HG03378 (cell line): ENCODE measurements around the gene DDX23.
A peak's percentile ranks its signal among the peaks of the same experiment; 100 is the strongest.
"Not testable (repeated sequence)": the region's sequence is repeated elsewhere in the genome, so short reads cannot be mapped to it uniquely, and the experiment has no call there.

ENCODE experiments used
- ATAC-seq: cut with Tn5 transposase; IDR thresholded peaks from one replicate; pipeline ENCODE4 v1.9.1; 2021; ENCODE audit warnings: mild to moderate bottlenecking, moderate library complexity; ENCODE audit not compliant: unreplicated experiment

The DDX23 gene

DNA sequence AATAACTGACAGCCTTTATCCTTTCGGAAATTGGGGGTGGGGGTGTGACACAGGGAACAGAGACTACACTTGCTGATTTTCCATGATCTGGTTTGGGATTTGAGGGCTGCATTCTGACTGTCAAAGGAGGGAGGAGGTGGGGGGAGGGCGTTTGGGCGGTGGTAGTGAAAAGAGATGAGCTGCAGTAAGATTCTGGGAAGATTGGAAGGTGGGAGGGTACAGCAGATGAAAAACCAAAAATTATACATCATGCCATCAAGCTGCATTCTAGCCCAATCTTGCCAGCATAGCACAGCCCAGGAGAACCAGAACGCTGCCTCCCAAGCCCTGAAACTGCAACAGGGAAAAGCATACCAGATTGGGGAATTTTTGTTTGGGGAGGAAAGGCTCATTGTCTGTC, 11.3 kb upstream of the DDX23 start:
- no peak for ATAC-seq

DNA sequence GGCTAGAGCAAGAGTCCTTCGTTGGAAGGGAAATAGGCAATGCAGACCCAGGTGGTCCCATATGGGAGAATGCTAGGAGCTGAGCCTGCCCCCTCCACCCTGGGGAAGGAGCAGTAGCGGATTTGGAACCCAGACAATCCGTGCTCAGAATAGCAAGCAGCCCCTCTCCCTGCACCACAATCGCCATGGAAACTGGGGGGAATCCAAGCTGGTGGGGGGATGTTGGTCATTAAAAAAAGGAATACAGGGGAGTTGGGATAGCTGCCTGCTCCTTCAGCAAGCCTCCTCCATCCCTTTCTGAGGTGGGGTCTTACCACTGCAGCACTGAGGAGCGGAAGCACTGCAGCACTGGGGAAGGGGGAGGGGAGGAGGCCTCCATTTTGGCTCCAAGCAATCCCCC, 10.8 kb upstream of the DDX23 start:
- no peak for ATAC-seq

DNA sequence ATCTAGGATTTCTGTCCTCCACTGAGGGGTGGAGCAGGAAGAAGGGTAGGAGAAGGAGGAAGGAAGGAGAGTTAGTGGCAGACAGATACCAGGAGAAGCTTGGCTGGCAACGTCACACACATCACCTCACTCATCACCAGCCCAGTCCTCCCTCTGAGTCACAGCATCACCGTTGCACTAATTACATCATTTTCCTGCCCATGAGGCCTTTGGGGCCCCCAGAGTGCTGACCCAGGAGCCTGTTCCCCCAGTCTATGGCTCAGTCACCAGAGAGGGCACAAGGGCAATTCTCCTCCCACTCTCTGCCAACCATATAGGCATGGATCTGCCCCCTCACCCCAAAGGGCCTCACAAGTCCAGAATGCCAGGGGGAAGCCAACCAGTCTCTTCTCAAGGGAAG, 9.1 kb upstream of the DDX23 start:
- ATAC-seq = no peak

DNA sequence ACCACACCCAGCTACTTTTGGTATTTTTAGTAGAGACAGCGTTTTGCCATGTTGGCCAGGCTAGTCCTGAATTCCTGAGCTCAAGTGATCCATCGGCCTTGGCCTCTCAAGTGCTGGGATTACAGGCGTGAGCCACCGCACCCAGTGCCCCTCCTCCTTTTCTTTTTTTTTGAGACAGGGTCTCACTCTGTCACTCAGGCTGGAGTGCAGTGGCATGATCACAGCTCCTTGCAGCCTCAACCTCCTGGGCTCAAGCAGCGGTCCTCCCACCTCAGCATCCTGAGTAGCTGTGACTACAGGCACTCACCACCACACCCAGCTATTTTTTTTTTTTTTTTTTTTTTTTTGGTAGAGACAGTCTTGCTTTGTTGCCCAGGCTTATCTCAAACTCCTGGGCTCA, 8.3 kb upstream of the DDX23 start:
- not testable (repeated sequence) for ATAC-seq

DNA sequence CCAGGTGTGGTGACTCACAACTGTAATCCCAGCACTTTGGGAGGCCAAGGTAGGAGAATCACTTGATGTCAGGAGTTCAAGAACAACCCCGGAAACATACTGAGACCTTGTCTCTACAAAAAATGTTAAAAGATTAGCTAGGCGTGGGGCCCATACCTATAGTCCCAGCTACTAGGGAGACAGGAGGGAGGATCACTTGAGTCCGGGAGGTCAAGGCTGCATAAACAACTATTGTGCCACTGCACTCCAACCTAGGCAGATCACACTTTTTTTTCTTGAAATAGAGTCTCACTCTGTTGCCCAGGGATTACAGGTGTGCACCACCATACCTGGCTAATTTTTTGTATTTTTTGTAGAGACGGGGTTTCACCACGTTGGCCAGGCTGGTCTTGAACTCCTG, 7.6 kb upstream of the DDX23 start:
- no peak for ATAC-seq

DNA sequence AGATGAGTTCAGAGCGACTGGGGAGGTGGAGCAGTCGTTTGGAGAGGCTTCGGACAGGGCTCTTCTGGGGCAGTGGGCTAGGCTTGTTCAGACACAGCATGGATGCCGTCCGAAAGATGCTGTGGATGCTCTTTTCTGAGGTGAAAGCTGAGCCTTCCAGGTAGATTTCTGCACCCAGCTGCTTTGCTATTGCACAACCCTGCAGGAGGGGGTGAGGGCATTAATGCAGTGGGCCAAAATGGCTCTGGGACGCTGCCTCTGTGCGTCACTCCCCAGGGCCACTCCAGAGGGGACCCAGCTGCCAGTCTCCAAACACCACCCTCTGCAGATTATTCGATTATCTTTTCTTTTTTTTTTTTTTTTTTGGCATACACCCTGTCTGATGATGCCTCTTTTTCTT, 6.1 kb upstream of the DDX23 start:
- ATAC-seq = no peak

DNA sequence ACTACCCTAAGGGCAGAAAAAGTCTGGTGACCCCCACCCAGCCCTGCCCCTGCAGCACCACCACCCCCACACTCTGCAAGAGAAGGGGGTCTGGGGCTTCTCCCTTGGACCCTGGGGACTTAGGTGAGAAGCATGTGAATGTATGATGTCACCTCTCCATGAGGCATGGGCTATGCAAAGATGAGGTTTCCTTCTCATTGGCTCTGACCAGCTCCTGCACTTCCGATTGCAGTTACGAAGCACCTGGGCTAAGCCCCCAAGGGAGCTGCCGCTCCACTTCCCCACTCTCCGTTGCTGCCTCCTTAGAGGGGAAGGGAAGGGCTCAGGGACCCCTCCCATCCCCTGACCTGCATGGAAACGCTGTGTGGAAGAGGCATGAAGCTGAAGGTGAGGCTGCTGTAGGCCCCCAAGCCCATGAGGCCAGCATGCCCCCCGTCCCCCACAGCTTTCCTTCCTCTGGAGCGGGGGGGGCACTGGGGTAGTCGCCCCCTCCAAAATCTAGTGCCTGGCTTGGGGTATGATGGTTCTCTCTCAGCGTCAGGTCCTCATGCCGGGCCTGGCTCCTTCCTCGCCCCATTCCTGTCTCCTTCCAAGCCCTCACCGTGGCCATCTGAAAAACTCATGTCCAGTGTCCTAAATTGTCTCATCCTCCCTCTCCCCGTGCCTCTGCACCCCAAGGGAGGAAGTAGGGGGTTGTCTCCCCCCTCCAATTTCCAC, 5.5 kb upstream of the DDX23 start:
- no peak for ATAC-seq

DNA sequence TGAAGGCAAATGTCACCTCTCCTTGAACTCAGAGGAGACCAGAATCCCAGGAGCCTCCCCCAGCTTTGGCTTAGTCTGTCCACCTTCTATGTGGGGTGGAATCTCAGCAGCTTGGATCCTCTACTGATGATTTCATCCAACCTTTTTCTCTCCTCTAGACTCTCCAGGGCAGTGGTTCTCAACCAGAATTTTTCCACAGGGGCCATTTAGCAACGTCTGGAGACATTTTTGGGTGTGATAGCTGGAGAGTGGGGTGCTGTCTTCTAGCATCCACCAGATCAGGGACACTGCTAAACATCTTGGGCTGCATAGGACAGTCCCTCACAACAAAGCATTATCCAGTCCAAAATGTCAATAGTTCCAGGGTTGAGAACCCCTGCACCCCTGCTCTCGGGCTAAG, 4.4 kb upstream of the DDX23 start:
- no peak for ATAC-seq

DNA sequence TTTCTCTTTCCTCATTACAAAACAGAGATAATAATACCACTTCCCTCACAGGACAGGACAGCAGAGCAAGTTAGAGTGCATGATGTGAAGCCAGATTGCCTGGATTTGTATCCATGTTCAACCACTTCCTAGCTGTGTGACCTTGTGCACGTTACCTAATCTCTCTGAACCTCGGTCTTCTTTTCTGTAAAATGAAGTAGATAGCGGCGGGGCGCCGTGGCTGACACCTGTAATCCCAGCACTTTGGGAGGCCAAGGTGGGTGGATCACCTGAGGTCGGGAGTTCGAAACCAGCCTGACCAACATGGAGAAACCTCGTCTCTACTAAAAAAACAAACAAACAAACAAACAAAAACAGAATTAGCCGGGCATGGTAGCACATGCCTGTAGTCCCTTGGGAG, 3.0 kb upstream of the DDX23 start:
- ATAC-seq = not testable (repeated sequence)

DNA sequence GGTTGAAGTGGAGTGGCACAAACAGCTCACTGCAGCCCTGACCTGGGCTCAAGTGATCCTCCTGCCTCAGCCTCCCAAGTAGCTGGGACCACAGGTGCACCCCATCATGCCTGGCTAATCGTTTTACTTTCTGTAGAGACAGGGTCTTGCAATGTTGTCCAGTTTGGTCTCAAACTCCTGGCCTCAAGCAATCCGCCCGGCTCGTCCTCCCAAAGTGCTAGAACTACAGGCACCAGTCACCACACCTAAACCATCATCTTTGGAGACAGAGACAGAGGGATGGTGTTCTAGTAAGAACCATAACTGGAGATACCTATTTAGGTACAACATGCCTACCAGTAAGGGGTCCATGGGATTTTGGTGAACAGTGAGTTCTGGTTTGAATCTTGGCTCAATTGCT, 2.5 kb upstream of the DDX23 start:
- ATAC-seq = no peak

DNA sequence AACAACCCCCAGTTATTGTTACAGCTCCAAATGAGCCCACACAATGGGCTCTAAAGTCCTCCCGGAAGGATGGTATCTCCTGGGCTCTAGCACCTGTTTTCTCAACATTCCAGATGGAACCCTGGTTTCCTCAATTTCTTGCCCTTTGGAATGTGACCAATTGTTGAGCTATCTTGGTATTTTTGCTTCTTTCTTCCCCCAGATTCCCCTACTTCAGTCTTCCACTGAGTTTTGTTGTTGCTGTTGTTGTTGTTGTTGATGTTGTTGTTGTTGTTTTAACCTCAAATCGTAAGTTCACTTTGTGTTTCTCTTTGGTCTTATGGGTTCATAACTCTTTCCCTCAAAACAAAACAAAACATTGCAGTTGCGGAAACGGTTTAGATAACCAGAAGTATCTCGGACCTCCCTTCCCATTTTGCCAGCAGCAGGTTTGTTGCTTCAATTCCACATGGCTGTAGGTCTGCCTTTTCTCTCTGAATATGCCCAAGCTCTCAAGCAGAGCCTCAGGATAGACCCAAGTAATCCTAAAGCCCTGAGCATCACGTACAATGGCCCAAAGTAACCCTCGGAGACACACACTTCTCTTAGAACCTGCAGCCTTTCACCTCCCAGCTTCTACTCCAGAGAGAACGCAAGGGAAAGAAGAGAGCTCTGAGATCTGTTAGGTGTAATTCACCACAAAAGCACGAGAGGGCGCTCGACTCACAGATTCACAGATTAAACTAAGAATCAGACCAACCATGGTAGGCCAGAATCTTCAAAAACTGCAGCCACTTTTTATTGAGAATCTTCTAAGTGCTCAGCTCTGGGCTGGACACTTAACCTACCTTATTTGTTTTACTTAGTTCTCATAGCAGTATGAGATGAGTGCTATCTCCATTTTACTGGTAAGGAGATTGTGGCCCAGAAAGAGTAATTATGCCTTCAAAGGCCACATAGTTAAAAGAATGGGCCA, 1.0 kb upstream of the DDX23 start:
- ATAC-seq = peak; percentile 58

DNA sequence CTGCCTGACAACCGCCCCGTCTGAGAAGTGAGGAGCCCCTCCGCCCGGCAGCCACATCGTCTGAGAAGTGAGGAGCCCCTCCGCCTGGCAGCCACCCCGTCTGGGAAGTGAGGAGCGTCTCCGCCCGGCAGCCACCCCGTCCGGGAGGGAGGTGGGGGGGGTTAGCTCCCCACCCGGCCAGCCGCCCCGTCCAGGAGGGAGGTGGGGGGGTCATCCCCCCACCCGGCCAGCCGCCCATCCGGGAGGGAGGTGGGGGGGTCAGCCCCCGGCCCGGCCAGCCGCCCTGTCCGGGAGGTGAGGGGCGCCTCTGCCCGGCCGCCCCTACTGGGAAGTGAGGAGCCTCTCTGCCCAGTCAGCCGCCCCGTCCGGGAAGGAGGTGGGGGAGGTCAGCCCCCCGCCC, 9.9 kb downstream of the DDX23 start:
- ATAC-seq = not testable (repeated sequence)

DNA sequence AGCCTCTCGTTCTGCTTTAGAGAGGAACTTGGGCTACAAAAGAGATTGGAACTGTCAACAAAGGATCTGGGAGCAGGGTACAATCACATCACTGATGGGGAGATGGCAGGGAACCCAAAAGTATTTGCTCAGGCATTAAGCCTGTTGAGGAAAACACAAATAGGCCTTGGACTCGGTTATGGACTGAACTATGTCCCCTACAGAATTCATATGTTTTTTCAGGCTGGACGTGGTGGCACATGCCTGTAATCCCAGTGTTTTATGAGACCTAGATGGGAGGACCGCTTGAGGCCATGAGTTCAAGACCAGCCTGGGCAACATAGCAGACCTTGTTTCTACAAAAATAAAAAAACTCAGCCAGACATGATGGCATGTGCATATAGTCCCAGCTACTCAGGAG, 13.9 kb downstream of the DDX23 start:
- ATAC-seq = no peak

DNA sequence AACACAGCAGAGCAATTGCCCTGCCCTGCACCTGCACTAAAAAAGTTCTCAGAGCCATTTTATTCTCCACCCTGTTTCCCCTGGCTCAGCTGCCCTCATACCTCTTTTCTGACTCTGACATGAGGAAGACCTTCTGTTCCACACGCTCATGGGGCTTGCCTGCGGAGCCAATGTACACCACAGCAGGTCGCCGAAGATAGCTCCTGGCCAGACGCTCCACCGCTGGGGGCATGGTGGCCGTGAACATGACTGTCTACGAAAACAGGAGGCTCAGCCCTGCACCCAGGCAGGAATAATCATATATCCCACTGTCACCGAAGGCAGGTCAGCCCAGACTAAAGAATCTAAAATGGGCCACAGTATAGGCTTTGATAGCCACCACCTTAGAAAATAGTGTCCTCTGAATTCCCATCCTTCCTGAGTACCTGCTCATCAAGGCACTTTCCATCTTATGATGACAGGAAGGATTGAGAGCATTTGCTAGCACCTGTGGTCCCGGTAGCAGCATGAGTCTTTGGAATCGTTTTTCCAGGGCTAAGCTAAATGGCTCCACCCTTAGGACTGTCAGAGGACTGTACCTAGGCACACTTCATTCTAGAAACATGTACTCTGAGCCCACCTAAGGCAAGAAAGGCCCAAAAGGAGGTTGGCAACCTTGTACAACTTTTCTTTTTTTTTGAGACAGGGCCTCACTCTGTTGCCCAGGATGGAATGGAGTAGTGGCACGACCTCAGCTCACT, 19.5 kb downstream of the DDX23 start:
- ATAC-seq = no peak

DNA sequence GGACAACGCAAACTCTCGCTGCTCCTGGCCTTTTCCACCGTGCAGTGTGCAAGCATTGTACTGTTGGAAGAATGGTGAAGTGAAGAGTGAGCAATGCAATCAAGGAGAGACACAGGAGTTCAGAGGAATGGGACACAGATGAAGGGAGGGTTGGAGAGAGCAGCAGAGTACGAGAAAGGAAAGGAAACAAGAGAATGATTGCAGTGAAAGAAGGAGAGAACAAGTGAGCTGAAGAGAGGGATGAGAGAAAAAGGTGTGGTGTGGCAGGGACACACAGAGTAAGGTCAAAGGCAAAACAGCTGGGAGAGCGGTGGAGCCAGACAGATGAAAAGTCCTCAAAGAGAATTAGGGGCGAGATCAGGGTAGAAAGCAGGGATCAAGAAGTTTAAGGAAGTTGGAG, 20.7 kb downstream of the DDX23 start:
- ATAC-seq = no peak

DNA sequence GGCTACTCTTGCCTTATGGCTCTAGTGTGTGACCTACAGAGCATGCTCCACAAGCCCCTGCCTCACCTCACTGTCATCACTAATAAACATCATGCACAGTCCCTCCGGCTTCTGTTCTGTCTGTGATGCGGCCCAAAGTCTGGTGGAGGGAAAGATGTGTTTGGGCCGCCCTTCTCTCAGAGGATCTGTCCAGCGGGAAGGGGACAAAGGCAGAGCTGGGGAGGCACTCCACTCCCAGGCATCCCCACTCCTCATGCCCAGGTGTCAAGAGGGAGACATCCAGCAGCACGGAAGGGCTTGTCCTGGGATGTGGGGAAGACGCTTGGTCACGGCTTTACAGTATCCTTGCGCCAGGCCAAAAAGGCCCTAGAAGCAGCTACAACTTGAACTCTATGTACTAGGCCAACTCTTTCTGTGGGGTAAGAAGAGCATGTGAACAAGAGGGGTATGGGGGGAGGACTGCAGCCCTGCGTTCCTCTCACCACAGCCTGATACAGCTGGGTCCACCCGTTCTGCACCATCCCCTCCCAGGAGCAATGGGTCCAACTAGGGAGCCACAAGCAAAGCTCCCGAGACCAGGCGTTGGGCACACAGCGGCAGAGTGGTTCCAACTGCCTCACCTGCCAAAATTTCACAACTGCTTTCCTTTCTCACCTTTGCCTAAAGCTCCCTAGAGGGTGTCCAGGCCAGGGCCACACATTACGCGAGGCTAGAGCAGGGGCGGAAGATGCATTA, 23.0 kb downstream of the DDX23 start:
- ATAC-seq = no peak

DNA sequence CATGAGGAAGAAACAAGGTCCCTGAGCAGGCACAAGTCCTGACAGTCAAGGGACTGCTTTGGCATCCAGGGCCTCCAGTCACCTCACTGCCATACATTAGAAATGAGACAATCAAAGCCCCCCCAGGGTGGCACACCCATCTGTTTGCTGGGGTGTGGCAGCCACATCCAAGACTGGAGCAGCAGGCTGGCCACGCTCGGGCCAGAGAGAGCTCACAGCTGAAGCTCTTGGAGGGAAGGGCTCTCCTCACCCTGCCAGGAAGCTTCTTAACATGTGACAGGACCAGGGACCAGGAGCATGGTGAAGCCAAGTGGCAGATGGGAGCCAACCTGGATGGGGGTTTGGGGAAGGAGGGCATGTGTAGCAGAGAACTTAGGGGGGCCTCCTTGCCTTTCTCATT, 23.7 kb downstream of the DDX23 start:
- ATAC-seq = no peak

DNA sequence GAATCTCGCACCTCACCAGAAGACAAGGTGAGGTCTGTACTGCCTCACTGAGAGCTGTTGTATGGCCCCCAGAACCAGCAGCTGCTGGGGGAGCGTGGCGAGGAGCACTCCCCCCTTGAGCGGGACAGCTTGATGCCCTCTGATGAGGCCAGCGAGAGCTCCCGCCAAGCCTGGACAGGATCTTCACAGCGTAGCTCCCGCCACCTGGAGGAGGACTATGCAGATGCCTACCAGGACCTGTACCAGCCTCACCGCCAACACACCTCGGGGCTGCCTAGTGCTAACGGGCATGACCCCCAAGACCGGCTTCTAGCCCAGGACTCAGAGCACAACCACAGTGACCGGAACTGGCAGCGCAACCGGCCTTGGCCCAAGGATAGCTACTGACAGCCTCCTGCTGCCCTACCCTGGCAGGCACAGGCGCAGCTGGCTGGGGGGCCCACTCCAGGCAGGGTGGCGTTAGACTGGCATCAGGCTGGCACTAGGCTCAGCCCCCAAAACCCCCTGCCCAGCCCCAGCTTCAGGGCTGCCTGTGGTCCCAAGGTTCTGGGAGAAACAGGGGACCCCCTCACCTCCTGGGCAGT, 24.4 kb downstream of the DDX23 start:
- no peak for ATAC-seq

DNA sequence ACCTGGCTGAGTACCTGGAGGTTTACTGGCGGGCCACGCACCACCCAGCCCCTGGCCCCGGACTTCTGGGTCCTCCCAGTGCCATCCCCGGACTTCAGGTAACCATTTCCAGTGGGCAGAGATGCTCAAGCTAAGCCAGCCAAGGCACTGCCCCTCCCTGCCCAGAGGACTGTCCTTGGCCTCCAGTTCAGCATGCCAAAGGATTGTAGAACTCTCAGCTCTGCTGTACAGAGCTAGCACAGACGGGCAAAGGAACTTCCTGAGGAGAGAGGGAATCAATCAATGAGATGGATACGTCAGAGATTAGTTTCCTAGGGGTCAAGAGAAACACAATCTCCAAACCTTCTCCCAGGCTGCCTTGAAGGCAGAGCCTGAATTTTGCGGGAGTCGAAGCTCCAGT, 24.9 kb downstream of the DDX23 start:
- no peak for ATAC-seq

DNA sequence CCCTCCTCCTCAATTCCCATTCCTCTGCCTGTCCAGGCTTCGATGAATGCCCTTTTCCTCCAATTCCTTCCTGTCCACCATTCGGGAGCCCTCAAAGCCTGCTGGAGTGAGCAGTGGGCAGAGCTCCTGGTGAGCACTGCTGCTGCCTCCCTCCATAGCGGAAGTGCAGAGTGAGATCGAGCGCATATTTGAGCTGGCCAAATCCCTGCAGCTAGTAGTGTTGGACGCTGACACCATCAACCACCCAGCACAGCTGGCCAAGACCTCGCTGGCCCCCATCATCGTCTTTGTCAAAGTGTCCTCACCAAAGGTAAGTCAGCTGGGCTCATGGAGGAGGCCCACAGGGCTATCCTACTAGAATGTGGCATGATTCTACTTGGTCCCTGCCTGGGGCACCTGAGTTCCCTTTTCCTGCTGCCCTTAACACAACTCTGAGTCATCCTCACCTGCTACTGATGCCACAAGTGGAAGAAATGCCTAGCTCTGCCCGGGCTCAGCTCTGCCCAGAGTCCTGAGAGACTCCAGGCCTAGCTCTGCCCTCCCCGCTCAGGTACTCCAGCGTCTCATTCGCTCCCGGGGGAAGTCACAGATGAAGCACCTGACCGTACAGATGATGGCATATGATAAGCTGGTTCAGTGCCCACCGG, 25.6 kb downstream of the DDX23 start:
- ATAC-seq = no peak
